Measurements from ENCODE around the gene UBD. TPM values are rescaled to one million over a fixed set of nuclear protein-coding genes. Genes with fewer than 3 reads are reported as not detected.

UBD gene
- polyA plus RNA-seq, 2 of the 4 experiments (the other 2 are of a cell fraction) = 0.19 to 0.41 TPM

DNA sequence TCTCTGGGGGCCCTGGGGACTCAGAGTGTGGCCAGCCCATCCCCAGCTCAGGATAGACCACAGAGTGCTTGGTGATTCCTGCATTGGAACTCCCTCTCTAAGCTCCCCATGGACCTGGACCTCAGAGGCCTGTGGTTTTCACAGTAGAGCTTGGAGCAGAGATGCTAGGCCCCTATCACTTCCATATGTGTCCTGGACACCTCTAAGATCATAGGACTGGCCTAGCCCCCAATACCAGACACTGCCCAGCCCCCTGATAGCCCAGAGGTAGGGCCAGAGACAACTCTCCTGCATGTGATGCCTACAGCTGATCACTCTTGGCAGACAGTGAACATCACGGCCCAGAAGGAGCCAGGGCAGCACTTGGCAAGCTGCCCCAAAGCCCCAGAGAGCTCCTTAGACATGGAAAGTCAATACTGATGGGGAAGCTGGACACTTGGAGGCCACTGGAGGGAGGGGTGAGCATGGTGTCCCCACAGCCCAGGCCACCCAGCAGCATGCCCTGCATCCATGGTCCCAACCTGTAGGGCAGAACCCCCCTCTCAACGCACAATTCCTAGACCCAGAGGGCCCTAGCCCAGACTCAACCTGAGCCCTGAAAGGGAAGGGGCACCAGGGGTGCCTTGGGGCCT, 27.1 kb downstream of the UBD start:
- H3K4me1 ChIP-seq = no peaks in the 10 kb centered on the region
- no peak overlapping the region for H3K27ac ChIP-seq
- FAIRE-seq (no peak), DNase-seq (ENCODE audit: low read depth in 1 of 2, low spot score in 1 of 2) (no peak), ATAC-seq (no peak)
- no peak overlapping the region for H3K4me3 ChIP-seq
- no peak overlapping the region for H3K4me2 ChIP-seq
- ChIA-PET CTCF (interaction anchor here (0.5 kb wide), 1 partner anchor 44 kb away, joined by 3 read pairs; no protein-coding TSS in a partner anchor), POLR2A (no interaction called here)
- TF ChIP-seq RFX5 (IDR thresholded peaks at IDR 0.05) = no peak
- no peaks in the 10 kb centered on the region for H3K9me3 ChIP-seq
- WGBS (ENCODE audit: missing lambda C conversion rate) = no CpG with 5 or more reads among the region's 2 CpGs

- H3K4me2 ChIP-seq = no peak overlapping the region
- ATAC-seq (no peak), DNase-seq (ENCODE audit: low read depth in 1 of 2, low spot score in 1 of 2) (no peak), FAIRE-seq (no peak)
- H3K9me3 ChIP-seq = no peaks in the 10 kb centered on the region
- no CpG with 5 or more reads among the region's 3 CpGs for WGBS (ENCODE audit: missing lambda C conversion rate)
- ChIA-PET CTCF (interaction anchor here (0.5 kb wide), 1 partner anchor 43 kb away, joined by 3 read pairs; no protein-coding TSS in a partner anchor), POLR2A (no interaction called here)
- no peak for TF ChIP-seq RNF2 (IDR thresholded peaks at IDR 0.05; ENCODE audit: borderline replicate concordance, low read depth)
- TF ChIP-seq NR3C1 (IDR thresholded peaks at IDR 0.05) = no peak
- TF ChIP-seq KDM1A (IDR thresholded peaks at IDR 0.05; ENCODE audit: low read depth) = no peak
- no peak for TF ChIP-seq MYC (IDR thresholded peaks at IDR 0.05; ENCODE audit: borderline replicate concordance, low read length)
- TF ChIP-seq, protein P1, sequence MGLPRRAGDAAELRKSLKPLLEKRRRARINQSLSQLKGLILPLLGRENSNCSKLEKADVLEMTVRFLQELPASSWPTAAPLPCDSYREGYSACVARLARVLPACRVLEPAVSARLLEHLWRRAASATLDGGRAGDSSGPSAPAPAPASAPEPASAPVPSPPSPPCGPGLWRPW (IDR thresholded peaks at IDR 0.05) = no peak
- TF ChIP-seq GATA3 (IDR thresholded peaks at IDR 0.05; ENCODE audit: borderline replicate concordance) = no peak
- TF ChIP-seq HOXB5 (CRISPR knock-in tag; IDR thresholded peaks at IDR 0.05) = no peak
- TF ChIP-seq MAX (IDR thresholded peaks at IDR 0.05) = no peak
- TF ChIP-seq, protein P2, sequence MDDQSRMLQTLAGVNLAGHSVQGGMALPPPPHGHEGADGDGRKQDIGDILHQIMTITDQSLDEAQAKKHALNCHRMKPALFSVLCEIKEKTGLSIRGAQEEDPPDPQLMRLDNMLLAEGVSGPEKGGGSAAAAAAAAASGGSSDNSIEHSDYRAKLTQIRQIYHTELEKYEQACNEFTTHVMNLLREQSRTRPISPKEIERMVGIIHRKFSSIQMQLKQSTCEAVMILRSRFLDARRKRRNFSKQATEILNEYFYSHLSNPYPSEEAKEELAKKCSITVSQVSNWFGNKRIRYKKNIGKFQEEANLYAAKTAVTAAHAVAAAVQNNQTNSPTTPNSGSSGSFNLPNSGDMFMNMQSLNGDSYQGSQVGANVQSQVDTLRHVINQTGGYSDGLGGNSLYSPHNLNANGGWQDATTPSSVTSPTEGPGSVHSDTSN (IDR thresholded peaks at IDR 0.05) = no peak
- no peak for TF ChIP-seq JUN (IDR thresholded peaks at IDR 0.05)
- no peak for TF ChIP-seq NFE2L2 (conservative IDR thresholded peaks at IDR 0.05; ENCODE audit: low read length)
- TF ChIP-seq RCOR1 (IDR thresholded peaks at IDR 0.05; ENCODE audit: low read depth, low read length) = no peak
- H3K4me3 ChIP-seq = no peak overlapping the region
- no peak overlapping the region for H3K27ac ChIP-seq
- H3K4me1 ChIP-seq = no peaks in the 10 kb centered on the region
Measured at GRCh38 chr6:29531668-29532067, 27.9 kb downstream of the UBD start.

- H3K9me3 ChIP-seq = no peaks in the 10 kb centered on the region
- FAIRE-seq = no peak
- H3K4me1 ChIP-seq = no peaks in the 10 kb centered on the region
- no peak for ATAC-seq
- 0% methylated on average over 1 of the region's 2 CpGs for WGBS (ENCODE audit: missing lambda C conversion rate)
- TF ChIP-seq SREBF2 (IDR thresholded peaks at IDR 0.05) (no peak), RCOR1 (IDR thresholded peaks at IDR 0.05; ENCODE audit: low read depth, low read length) (no peak), RARB (CRISPR knock-in tag; IDR thresholded peaks at IDR 0.05) (no peak)
- TF ChIP-seq, protein P1 (IDR thresholded peaks at IDR 0.05) = no peak
- TF ChIP-seq, protein P3, sequence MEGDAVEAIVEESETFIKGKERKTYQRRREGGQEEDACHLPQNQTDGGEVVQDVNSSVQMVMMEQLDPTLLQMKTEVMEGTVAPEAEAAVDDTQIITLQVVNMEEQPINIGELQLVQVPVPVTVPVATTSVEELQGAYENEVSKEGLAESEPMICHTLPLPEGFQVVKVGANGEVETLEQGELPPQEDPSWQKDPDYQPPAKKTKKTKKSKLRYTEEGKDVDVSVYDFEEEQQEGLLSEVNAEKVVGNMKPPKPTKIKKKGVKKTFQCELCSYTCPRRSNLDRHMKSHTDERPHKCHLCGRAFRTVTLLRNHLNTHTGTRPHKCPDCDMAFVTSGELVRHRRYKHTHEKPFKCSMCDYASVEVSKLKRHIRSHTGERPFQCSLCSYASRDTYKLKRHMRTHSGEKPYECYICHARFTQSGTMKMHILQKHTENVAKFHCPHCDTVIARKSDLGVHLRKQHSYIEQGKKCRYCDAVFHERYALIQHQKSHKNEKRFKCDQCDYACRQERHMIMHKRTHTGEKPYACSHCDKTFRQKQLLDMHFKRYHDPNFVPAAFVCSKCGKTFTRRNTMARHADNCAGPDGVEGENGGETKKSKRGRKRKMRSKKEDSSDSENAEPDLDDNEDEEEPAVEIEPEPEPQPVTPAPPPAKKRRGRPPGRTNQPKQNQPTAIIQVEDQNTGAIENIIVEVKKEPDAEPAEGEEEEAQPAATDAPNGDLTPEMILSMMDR (IDR thresholded peaks at IDR 0.05) = no peak
- H3K4me2 ChIP-seq = no peak overlapping the region
- DNase-seq (ENCODE audit: low read depth in 1 of 2, low spot score in 1 of 2) = no peak
- CTCF ChIA-PET = no interaction called here
- H3K27ac ChIP-seq = no peak overlapping the region
- POLR2A ChIA-PET = no interaction called here
- no peak overlapping the region for H3K4me3 ChIP-seq
Measured at GRCh38 chr6:29530671-29531310, 28.7 kb downstream of the UBD start.

Measured in A549 (cell line).